ENCODE results near the gene EPS8L2.

Gene EPS8L2

DNA sequence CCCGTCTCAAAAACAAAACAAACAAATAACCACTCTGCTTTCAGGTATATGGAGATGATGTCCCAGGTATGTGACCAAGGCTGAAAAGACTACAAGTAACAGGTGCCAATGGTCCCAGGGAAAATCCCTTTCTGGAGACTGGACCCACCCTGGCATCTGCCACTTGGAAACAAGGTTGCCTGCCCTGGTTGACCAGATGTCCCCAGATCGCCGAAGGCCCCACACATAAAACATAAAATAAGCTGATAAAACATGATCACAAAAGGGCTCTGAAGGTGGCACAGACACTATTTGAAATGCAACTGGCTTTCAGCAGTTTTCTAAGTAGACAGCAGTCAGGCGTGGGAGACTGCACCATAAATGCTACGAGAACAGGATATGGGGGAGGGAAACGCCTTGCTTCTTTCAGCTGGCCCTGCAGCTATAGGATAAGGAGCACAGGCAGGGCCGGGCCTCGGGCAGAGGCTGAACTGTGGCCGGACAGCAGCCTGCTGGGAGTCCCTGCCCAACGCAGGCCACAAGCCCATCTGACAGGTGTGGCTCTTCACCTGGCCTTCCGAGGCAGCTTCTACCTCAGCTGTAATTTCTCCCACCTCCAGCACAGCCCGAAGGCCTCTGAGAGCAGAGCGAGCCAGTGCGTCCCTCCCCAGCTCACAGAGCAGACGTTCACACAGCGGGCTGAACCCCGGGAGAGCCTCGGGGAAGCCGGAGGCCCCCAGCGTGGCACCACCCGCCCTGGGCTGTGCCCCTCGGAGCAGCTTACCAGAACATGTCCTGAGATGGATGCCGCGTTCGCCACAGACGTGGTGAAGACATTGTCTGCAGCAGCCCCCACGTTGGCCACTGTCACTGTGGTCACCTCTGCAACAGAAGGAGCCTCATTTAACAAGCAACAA lies 15.0 kb upstream of the EPS8L2 start:
- Histone ChIP-seq H3K27ac (no peak overlapping the region), H3K4me3 (ENCODE audit: low read depth in 1 of 2, low read length in 1 of 2) (no peak overlapping the region), H3K36me3 (peaks cover 39% of the 10 kb centered on the region), H3K4me1 (ENCODE audit: control insufficient read depth in 1 of 2, insufficient read depth in 1 of 2, low read depth in 1 of 2, low read length in 1 of 2) (peaks cover 14 to 16% of the 10 kb centered on the region in 2 experiments), H3K9me3 (no peaks in the 10 kb centered on the region), H3K27me3 (no peaks in the 10 kb centered on the region)
- TF ChIP-seq, protein P1, sequence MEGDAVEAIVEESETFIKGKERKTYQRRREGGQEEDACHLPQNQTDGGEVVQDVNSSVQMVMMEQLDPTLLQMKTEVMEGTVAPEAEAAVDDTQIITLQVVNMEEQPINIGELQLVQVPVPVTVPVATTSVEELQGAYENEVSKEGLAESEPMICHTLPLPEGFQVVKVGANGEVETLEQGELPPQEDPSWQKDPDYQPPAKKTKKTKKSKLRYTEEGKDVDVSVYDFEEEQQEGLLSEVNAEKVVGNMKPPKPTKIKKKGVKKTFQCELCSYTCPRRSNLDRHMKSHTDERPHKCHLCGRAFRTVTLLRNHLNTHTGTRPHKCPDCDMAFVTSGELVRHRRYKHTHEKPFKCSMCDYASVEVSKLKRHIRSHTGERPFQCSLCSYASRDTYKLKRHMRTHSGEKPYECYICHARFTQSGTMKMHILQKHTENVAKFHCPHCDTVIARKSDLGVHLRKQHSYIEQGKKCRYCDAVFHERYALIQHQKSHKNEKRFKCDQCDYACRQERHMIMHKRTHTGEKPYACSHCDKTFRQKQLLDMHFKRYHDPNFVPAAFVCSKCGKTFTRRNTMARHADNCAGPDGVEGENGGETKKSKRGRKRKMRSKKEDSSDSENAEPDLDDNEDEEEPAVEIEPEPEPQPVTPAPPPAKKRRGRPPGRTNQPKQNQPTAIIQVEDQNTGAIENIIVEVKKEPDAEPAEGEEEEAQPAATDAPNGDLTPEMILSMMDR (IDR thresholded peaks at IDR 0.05): no peak

GRCh38 chr11:691710-692590 lies 14.1 kb upstream of the EPS8L2 start:
- Histone ChIP-seq H3K36me3 (peaks cover 32% of the 10 kb centered on the region), H3K9me3 (no peaks in the 10 kb centered on the region), H3K27ac (no peak overlapping the region), H3K4me1 (ENCODE audit: control insufficient read depth in 1 of 2, insufficient read depth in 1 of 2, low read depth in 1 of 2, low read length in 1 of 2) (peaks cover 24 to 26% of the 10 kb centered on the region in 2 experiments), H3K27me3 (no peaks in the 10 kb centered on the region), H3K4me3 (ENCODE audit: low read depth in 1 of 2, low read length in 1 of 2) (no peak overlapping the region)
- TF ChIP-seq, protein P1 (IDR thresholded peaks at IDR 0.05): no peak

GRCh38 chr11:692824-693414 lies 13.1 kb upstream of the EPS8L2 start:
- no peak overlapping the region for H3K4me3 ChIP-seq (ENCODE audit: low read depth in 1 of 2, low read length in 1 of 2)
- H3K9me3 ChIP-seq: no peaks in the 10 kb centered on the region
- H3K36me3 ChIP-seq: peaks cover 22% of the 10 kb centered on the region
- TF ChIP-seq, protein P1 (IDR thresholded peaks at IDR 0.05): no peak
- H3K27ac ChIP-seq: no peak overlapping the region
- peaks cover 33 to 34% of the 10 kb centered on the region in 2 experiments for H3K4me1 ChIP-seq (ENCODE audit: control insufficient read depth in 1 of 2, insufficient read depth in 1 of 2, low read depth in 1 of 2, low read length in 1 of 2)
- H3K27me3 ChIP-seq: no peaks in the 10 kb centered on the region

- Histone ChIP-seq H3K4me3 (ENCODE audit: low read depth in 1 of 2, low read length in 1 of 2) (no peak overlapping the region), H3K27ac (no peak overlapping the region), H3K36me3 (peaks cover 17% of the 10 kb centered on the region)
Measured at GRCh38 chr11:693415-693831, 12.6 kb upstream of the EPS8L2 start.

More at GRCh38 chr11:693415-693831, 12.6 kb upstream of the EPS8L2 start:
- TF ChIP-seq, protein P1 (IDR thresholded peaks at IDR 0.05): no peak
- Histone ChIP-seq H3K27me3 (no peaks in the 10 kb centered on the region), H3K4me1 (ENCODE audit: control insufficient read depth in 1 of 2, insufficient read depth in 1 of 2, low read depth in 1 of 2, low read length in 1 of 2) (peaks cover 33 to 36% of the 10 kb centered on the region in 2 experiments), H3K9me3 (no peaks in the 10 kb centered on the region)

Data from neutrophil (primary cell).